WTC11 (cell line): Measurements from ENCODE around the gene UBE2V1. TPM values are rescaled to one million over a fixed set of nuclear protein-coding genes. Genes with fewer than 3 reads are reported as not detected.

Experiments used
- ATF1 ChIP-seq: sonication (generic); formaldehyde crosslinking; IDR thresholded peaks from 2 replicates; pipeline ENCODE4 v1.8.1; 2023; ENCODE audit warnings: mild to moderate bottlenecking, moderate library complexity, missing genetic modification reagents
- FOXK1 ChIP-seq: sonication (generic); formaldehyde crosslinking; IDR thresholded peaks from 2 replicates; pipeline ENCODE4 v1.8.0; 2022; ENCODE audit warnings: mild to moderate bottlenecking, moderate library complexity, missing genetic modification reagents
- GABPB1 ChIP-seq: sonication (generic); formaldehyde crosslinking; IDR thresholded peaks from 2 replicates; pipeline ENCODE4 v1.8.1; 2023; ENCODE audit warnings: mild to moderate bottlenecking, missing genetic modification reagents
- KAT7 ChIP-seq: sonication (generic); formaldehyde crosslinking; IDR thresholded peaks from 2 replicates; pipeline ENCODE4 v1.8.1; 2023; ENCODE audit warnings: missing genetic modification reagents, mild to moderate bottlenecking, borderline replicate concordance
- NFE2L1 ChIP-seq: sonication (generic); formaldehyde crosslinking; IDR thresholded peaks from 2 replicates; pipeline ENCODE4 v1.8.1; 2023; ENCODE audit warnings: missing genetic modification reagents
- NFYB ChIP-seq: sonication (generic); formaldehyde crosslinking; conservative IDR thresholded peaks from 2 replicates; pipeline ENCODE4 v1.8.0; 2022; ENCODE audit warnings: low read depth, missing genetic modification reagents
- SMAD4 ChIP-seq: sonication (generic); formaldehyde crosslinking; IDR thresholded peaks from 2 replicates; pipeline ENCODE4 v1.8.0; 2022; ENCODE audit warnings: mild to moderate bottlenecking, missing genetic modification reagents
- ZNF219 ChIP-seq: sonication (generic); formaldehyde crosslinking; IDR thresholded peaks from 2 replicates; pipeline ENCODE4 v1.8.0; 2023; ENCODE audit warnings: missing genetic modification reagents, mild to moderate bottlenecking, borderline replicate concordance
- ZNF232 ChIP-seq: sonication (generic); formaldehyde crosslinking; IDR thresholded peaks from 2 replicates; pipeline ENCODE4 v1.8.0; 2022; ENCODE audit warnings: mild to moderate bottlenecking, missing genetic modification reagents
- ZNF416 ChIP-seq: fragments of 250-450 bp; sonication (Bioruptor Pico); IDR thresholded peaks from 2 replicates; pipeline ENCODE4 v1.9.0; 2021; ENCODE audit warnings: mild to moderate bottlenecking, inconsistent platforms
- total RNA-seq: library from RNA; stranded (reverse); gene quantifications from 3 replicates; pipeline ENCODE4 v1.2.3, GENCODE V29; 2021
- TF ChIP-seq, protein P1 (sequence below): fragments of 250-450 bp; sonication (Bioruptor Pico); IDR thresholded peaks from 2 replicates; pipeline ENCODE4 v1.9.0; 2021; ENCODE audit warnings: mild to moderate bottlenecking, borderline replicate concordance
- TF ChIP-seq, protein P2 (sequence below): sonication (generic); formaldehyde crosslinking; IDR thresholded peaks from 2 replicates; pipeline ENCODE4 v1.8.0; 2022; ENCODE audit warnings: missing genetic modification reagents
- TF ChIP-seq, protein P3 (sequence below): sonication (generic); formaldehyde crosslinking; IDR thresholded peaks from 2 replicates; pipeline ENCODE4 v1.8.0; 2022; ENCODE audit warnings: mild to moderate bottlenecking, missing genetic modification reagents
- TF ChIP-seq, protein P4 (sequence below): sonication (generic); formaldehyde crosslinking; IDR thresholded peaks from 2 replicates; pipeline ENCODE4 v1.8.1; 2023; ENCODE audit warnings: mild to moderate bottlenecking, missing genetic modification reagents, borderline replicate concordance
- TF ChIP-seq, protein P5 (sequence below): fragments of 250-450 bp; sonication (Bioruptor Pico); conservative IDR thresholded peaks from 2 replicates; pipeline ENCODE4 v1.9.0; 2021; ENCODE audit warnings: mild to moderate bottlenecking

UBE2V1 gene
- total RNA-seq, 1 experiment from 2014 or later: 144 TPM

DNA sequence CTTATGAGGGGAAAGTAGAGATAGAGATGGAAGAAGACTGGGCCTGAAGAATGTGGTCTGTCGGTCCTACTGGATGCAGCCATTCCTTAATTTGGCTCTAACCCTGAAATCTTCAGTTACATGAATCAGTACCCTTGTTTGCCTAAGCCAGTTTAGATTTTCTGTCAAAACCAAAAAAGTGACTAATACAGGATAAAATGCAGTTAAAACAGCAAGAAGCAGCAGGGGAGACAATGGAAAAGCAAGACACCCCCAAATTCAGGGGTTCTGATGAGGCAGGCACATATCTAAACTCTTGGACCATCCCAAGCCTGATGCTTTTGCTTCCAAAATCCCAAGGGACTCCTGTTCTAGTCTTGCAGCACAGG, 17.4 kb upstream of the UBE2V1 start (continued):
- TF ChIP-seq SMAD4 (no peak), ZNF219 (CRISPR knock-in tag) (no peak), KAT7 (no peak), NFYB (no peak), ZNF232 (CRISPR knock-in tag) (no peak), FOXK1 (no peak), NFE2L1 (CRISPR knock-in tag) (no peak), ZNF416 (no peak), GABPB1 (CRISPR knock-in tag) (no peak), ATF1 (CRISPR knock-in tag) (no peak)
- TF ChIP-seq, protein P1, sequence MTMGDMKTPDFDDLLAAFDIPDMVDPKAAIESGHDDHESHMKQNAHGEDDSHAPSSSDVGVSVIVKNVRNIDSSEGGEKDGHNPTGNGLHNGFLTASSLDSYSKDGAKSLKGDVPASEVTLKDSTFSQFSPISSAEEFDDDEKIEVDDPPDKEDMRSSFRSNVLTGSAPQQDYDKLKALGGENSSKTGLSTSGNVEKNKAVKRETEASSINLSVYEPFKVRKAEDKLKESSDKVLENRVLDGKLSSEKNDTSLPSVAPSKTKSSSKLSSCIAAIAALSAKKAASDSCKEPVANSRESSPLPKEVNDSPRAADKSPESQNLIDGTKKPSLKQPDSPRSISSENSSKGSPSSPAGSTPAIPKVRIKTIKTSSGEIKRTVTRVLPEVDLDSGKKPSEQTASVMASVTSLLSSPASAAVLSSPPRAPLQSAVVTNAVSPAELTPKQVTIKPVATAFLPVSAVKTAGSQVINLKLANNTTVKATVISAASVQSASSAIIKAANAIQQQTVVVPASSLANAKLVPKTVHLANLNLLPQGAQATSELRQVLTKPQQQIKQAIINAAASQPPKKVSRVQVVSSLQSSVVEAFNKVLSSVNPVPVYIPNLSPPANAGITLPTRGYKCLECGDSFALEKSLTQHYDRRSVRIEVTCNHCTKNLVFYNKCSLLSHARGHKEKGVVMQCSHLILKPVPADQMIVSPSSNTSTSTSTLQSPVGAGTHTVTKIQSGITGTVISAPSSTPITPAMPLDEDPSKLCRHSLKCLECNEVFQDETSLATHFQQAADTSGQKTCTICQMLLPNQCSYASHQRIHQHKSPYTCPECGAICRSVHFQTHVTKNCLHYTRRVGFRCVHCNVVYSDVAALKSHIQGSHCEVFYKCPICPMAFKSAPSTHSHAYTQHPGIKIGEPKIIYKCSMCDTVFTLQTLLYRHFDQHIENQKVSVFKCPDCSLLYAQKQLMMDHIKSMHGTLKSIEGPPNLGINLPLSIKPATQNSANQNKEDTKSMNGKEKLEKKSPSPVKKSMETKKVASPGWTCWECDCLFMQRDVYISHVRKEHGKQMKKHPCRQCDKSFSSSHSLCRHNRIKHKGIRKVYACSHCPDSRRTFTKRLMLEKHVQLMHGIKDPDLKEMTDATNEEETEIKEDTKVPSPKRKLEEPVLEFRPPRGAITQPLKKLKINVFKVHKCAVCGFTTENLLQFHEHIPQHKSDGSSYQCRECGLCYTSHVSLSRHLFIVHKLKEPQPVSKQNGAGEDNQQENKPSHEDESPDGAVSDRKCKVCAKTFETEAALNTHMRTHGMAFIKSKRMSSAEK (CRISPR knock-in tag): no peak
- TF ChIP-seq, protein P2, sequence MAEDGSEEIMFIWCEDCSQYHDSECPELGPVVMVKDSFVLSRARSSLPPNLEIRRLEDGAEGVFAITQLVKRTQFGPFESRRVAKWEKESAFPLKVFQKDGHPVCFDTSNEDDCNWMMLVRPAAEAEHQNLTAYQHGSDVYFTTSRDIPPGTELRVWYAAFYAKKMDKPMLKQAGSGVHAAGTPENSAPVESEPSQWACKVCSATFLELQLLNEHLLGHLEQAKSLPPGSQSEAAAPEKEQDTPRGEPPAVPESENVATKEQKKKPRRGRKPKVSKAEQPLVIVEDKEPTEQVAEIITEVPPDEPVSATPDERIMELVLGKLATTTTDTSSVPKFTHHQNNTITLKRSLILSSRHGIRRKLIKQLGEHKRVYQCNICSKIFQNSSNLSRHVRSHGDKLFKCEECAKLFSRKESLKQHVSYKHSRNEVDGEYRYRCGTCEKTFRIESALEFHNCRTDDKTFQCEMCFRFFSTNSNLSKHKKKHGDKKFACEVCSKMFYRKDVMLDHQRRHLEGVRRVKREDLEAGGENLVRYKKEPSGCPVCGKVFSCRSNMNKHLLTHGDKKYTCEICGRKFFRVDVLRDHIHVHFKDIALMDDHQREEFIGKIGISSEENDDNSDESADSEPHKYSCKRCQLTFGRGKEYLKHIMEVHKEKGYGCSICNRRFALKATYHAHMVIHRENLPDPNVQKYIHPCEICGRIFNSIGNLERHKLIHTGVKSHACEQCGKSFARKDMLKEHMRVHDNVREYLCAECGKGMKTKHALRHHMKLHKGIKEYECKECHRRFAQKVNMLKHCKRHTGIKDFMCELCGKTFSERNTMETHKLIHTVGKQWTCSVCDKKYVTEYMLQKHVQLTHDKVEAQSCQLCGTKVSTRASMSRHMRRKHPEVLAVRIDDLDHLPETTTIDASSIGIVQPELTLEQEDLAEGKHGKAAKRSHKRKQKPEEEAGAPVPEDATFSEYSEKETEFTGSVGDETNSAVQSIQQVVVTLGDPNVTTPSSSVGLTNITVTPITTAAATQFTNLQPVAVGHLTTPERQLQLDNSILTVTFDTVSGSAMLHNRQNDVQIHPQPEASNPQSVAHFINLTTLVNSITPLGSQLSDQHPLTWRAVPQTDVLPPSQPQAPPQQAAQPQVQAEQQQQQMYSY (CRISPR knock-in tag): no peak
- TF ChIP-seq, protein P3, sequence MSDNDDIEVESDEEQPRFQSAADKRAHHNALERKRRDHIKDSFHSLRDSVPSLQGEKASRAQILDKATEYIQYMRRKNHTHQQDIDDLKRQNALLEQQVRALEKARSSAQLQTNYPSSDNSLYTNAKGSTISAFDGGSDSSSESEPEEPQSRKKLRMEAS (CRISPR knock-in tag): no peak
- TF ChIP-seq, protein P4, sequence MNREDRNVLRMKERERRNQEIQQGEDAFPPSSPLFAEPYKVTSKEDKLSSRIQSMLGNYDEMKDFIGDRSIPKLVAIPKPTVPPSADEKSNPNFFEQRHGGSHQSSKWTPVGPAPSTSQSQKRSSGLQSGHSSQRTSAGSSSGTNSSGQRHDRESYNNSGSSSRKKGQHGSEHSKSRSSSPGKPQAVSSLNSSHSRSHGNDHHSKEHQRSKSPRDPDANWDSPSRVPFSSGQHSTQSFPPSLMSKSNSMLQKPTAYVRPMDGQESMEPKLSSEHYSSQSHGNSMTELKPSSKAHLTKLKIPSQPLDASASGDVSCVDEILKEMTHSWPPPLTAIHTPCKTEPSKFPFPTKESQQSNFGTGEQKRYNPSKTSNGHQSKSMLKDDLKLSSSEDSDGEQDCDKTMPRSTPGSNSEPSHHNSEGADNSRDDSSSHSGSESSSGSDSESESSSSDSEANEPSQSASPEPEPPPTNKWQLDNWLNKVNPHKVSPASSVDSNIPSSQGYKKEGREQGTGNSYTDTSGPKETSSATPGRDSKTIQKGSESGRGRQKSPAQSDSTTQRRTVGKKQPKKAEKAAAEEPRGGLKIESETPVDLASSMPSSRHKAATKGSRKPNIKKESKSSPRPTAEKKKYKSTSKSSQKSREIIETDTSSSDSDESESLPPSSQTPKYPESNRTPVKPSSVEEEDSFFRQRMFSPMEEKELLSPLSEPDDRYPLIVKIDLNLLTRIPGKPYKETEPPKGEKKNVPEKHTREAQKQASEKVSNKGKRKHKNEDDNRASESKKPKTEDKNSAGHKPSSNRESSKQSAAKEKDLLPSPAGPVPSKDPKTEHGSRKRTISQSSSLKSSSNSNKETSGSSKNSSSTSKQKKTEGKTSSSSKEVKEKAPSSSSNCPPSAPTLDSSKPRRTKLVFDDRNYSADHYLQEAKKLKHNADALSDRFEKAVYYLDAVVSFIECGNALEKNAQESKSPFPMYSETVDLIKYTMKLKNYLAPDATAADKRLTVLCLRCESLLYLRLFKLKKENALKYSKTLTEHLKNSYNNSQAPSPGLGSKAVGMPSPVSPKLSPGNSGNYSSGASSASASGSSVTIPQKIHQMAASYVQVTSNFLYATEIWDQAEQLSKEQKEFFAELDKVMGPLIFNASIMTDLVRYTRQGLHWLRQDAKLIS (CRISPR knock-in tag): no peak
- TF ChIP-seq, protein P5, sequence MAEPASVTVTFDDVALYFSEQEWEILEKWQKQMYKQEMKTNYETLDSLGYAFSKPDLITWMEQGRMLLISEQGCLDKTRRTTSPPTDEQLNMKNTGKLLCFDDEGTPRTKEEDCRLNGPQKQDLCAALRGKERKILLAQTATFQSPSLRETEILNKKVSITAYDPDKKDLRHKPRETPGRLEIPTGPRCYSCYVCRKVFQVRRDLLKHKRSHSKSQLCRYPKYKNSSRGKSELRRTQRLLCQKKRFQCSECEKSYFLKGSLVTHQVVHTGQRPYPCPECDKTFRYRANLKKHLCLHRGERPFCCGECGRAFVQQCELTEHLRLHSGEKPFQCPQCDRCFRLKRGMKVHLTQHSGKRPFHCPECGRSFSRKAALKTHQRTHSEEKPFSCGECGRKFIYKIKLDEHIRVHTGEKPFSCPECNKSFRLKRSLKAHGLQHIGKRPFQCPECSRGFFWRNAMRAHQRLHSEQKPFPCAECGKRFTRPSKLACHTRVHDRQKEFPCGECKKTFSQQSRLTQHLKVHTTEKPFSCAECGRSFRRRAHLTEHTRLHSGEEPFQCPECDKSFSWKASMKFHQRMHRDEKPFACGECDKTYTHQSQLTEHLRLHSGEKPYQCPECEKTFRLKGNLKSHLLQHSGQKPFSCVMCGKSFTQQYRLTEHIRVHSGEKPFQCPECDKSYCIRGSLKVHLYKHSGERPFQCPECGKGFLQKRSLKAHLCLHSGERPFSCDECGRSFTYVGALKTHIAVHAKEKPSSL (CRISPR knock-in tag): no peak
